K562 (cell line): Measurements from ENCODE around the gene EIF5B.

Experiments
- ARHGAP35 ChIP-seq: fragments of 450-650 bp; IDR thresholded peaks from 2 replicates; pipeline ENCODE4 v1.6.1; 2018; ENCODE audit not compliant: partially characterized antibody
- MYC ChIP-seq, 2 experiments: fragments of 250-450 bp in 1 of 2; sonication (Bioruptor Pico) in 1 of 2; IDR thresholded peaks; 2 replicates each; pipeline versions ENCODE4 v1.5.1 to v1.6.1; 2012 to 2021; ENCODE audit warnings: low read depth in 2 of 2, borderline replicate concordance in 1 of 2, improper control_type of control experiment in 1 of 2, low read length in 1 of 2, mild to moderate bottlenecking in 1 of 2, moderate library complexity in 1 of 2
- PRPF4 ChIP-seq: fragments of 200-400 bp; formaldehyde crosslinking; IDR thresholded peaks from one replicate; pipeline ENCODE4 v1.6.1; 2017; ENCODE audit warnings: low read length, low read depth, mild to moderate bottlenecking; ENCODE audit not compliant: insufficient read depth, poor library complexity, severe bottlenecking
- RNF2 ChIP-seq: sonication (generic); IDR thresholded peaks from 2 replicates; pipeline ENCODE4 v1.6.1; 2016
- TAF7 ChIP-seq: fragments of 450-650 bp; IDR thresholded peaks from 2 replicates; pipeline ENCODE4 v1.6.1; 2016; ENCODE audit warnings: missing genetic modification characterization, missing compliant biosample characterization
- TF ChIP-seq, protein P1 (sequence below): fragments of 450-650 bp; IDR thresholded peaks from 2 replicates; pipeline ENCODE4 v1.6.1; 2016

DNA sequence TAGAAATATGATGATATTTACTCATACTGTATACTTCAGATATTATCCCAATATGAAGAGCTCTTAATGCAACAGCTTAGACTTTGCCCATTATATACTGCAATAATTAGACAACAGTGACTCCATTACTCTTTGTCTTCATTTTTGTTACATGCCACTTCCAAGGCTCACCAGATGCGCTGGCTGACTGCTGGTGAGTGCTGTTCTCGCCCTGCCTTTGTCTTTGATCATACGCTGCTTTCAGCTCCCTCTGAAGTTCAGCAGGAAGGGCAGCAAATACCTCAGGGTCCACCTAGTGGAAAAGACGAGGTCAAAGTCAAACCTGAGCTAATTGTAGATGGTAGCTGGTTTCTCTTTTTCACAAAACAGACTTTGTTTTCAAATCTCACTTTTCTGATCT, 66.3 kb downstream of the EIF5B start:
- TF ChIP-seq RNF2, result no peak
- TF ChIP-seq, protein P1, sequence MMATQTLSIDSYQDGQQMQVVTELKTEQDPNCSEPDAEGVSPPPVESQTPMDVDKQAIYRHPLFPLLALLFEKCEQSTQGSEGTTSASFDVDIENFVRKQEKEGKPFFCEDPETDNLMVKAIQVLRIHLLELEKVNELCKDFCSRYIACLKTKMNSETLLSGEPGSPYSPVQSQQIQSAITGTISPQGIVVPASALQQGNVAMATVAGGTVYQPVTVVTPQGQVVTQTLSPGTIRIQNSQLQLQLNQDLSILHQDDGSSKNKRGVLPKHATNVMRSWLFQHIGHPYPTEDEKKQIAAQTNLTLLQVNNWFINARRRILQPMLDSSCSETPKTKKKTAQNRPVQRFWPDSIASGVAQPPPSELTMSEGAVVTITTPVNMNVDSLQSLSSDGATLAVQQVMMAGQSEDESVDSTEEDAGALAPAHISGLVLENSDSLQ, result no peak
- TF ChIP-seq TAF7 (tag), result no peak
- TF ChIP-seq ARHGAP35, result no peak
- no peak for TF ChIP-seq MYC (IDR thresholded peaks at IDR 0.05; ENCODE audit: low read depth, low read length)
- no peak for TF ChIP-seq MYC (CRISPR knock-in tag; IDR thresholded peaks at IDR 0.05; ENCODE audit: borderline replicate concordance, low read depth)
- TF ChIP-seq PRPF4, result no peak
